Keratinocyte (primary cell): Measurements from ENCODE around the gene HCST. TPM values are rescaled to one million over a fixed set of nuclear protein-coding genes. Genes with fewer than 3 reads are reported as not detected.

Experiments
- DNase-seq: peaks from one replicate; pipeline ENCODE4 v3.0.0-alpha.2; 2011; ENCODE audit warnings: low read depth, missing footprints, low spot score
- FAIRE-seq: peaks from 2 replicates; lab custom pipeline; 2011; peaks lifted over from hg19 to GRCh38; lab: Jason Lieb, UNC
- H2AFZ ChIP-seq: 2 replicates; pipeline ENCODE4 v1.6.0; 2012; ENCODE audit warnings: low read length, control low read depth, inconsistent platforms; ENCODE audit not compliant: control insufficient read depth
- H3K27ac ChIP-seq: 2 replicates; pipeline ENCODE4 v1.5.1; 2011; ENCODE audit warnings: low read length; ENCODE audit not compliant: control insufficient read depth, insufficient read depth
- H3K27me3 ChIP-seq: 3 replicates; pipeline ENCODE4 v1.6.0; 2011; ENCODE audit warnings: low read length; ENCODE audit not compliant: control insufficient read depth, insufficient read depth; ENCODE audit errors: extremely low read depth
- H3K36me3 ChIP-seq, 2 experiments: 2 replicates in 1 of 2; 3 replicates in 1 of 2; pipeline ENCODE4 v1.5.1; 2011; ENCODE audit warnings: low read length in 2 of 2, mild to moderate bottlenecking in 1 of 2; ENCODE audit not compliant: control insufficient read depth in 2 of 2, insufficient read depth in 2 of 2; ENCODE audit errors: extremely low read depth in 1 of 2
- H3K4me1 ChIP-seq: 3 replicates; pipeline ENCODE4 v1.5.1; 2011; ENCODE audit warnings: low read length; ENCODE audit not compliant: control insufficient read depth, insufficient read depth; ENCODE audit errors: extremely low read depth
- H3K4me2 ChIP-seq: 3 replicates; pipeline ENCODE4 v1.6.0; 2011; ENCODE audit warnings: low read depth, low read length; ENCODE audit not compliant: control insufficient read depth, insufficient read depth; ENCODE audit errors: extremely low read depth
- H3K4me3 ChIP-seq, 3 experiments: fragments of 200-600 bp in 1 of 3; sonication (generic) in 1 of 3; 2 replicates in 2 of 3; 3 replicates in 1 of 3; pipeline ENCODE4 v1.5.1; 2011 to 2016; ENCODE audit warnings: low read length in 3 of 3, mild to moderate bottlenecking in 3 of 3, control low read depth in 2 of 3, inconsistent platforms in 1 of 3, low read depth in 1 of 3, mixed read lengths in 1 of 3, mixed run types in 1 of 3, moderate library complexity in 1 of 3; ENCODE audit not compliant: control insufficient read depth in 2 of 3, insufficient read depth in 2 of 3; ENCODE audit errors: extremely low read depth in 1 of 3
- H3K79me2 ChIP-seq: 2 replicates; pipeline ENCODE4 v1.6.0; 2012; ENCODE audit warnings: low read length; ENCODE audit not compliant: control insufficient read depth, insufficient read depth
- H3K9ac ChIP-seq: 3 replicates; pipeline ENCODE4 v1.6.0; 2011; ENCODE audit warnings: low read length; ENCODE audit not compliant: control insufficient read depth, insufficient read depth; ENCODE audit errors: extremely low read depth
- H3K9me1 ChIP-seq: 3 replicates; pipeline ENCODE4 v1.6.0; 2011; ENCODE audit warnings: low read length; ENCODE audit not compliant: control insufficient read depth, insufficient read depth; ENCODE audit errors: extremely low read depth
- H3K9me3 ChIP-seq: 2 replicates; pipeline ENCODE4 v1.5.1; 2012; ENCODE audit warnings: low read depth, low read length; ENCODE audit not compliant: control insufficient read depth
- H4K20me1 ChIP-seq: 3 replicates; pipeline ENCODE4 v1.6.0; 2011; ENCODE audit warnings: low read length; ENCODE audit not compliant: control insufficient read depth, insufficient read depth; ENCODE audit errors: extremely low read depth
- EZH2 ChIP-seq: IDR thresholded peaks from one replicate; pipeline ENCODE4 v1.6.1; 2012; ENCODE audit warnings: inconsistent platforms, mild to moderate bottlenecking, low read length, moderate library complexity
- dilution Hi-C: fragments of 300-500 bp; cut with MboI; formaldehyde crosslinking; loops from one replicate; pipeline ENCODE4 v1.7.0; 2020; ENCODE audit warnings: low sequenced_read_pairs; ENCODE audit not compliant: extremely low pct_ligation_motif_present
- polyA plus RNA-seq, 5 experiments: library from polyadenylated mRNA; depleted of rRNA in 3 of 5; stranded (reverse) in 3 of 5; stranded (forward) in 1 of 5; unstranded in 1 of 5; fragments of >200 nt; gene quantifications; 1 replicate in 1 of 5; 2 replicates in 3 of 5; 3 replicates in 1 of 5; pipeline versions ENCODE4 v1.2.1 to v1.2.3, GENCODE V29; 2011 to 2012; ENCODE audit warnings: missing spikeins in 2 of 5, low read depth in 1 of 5, low replicate concordance in 1 of 5
- TF ChIP-seq, protein P1 (sequence below), 3 experiments: IDR thresholded peaks in 1 of 3; conservative IDR thresholded peaks in 1 of 3; optimal IDR thresholded peaks in 1 of 3; 2 replicates in 2 of 3; 3 replicates in 1 of 3; pipeline versions ENCODE3 to v1.5.1; 2011; ENCODE audit warnings: low read length in 3 of 3, mild to moderate bottlenecking in 3 of 3, moderate library complexity in 2 of 3, control low read depth in 1 of 3, inconsistent platforms in 1 of 3; ENCODE audit not compliant: insufficient read depth in 2 of 3; ENCODE audit errors: extremely low read depth in 1 of 3

Gene HCST
- polyA plus RNA-seq, 1 donor (not counting 4 experiments of a cell fraction or from before 2014, with no cell fraction given): 0.25 TPM

DNA sequence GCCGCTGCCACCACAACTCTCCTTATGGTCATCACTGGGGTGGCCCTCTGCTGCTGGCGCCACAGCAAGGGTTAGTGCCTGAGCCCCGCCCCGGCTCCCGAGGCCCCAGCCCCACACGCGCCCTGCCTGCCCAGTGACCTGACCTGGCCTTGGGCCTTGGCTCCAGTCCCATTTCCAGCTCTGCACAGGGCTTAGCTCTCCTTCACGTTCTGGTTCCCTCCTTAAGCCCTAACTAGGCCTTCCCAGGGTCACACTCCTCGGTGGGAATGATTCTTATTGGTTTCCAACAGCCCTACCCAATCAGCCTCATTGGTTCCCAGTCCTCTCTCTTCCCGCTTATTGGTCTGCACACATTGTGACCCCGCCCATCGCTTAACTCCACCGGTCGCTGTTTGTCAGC lies 39.8 kb upstream of the HCST start:
- dilution Hi-C loops: no loop called here
- H3K4me3 ChIP-seq: no peak overlapping the region
- H3K9me1 ChIP-seq: no peaks in the 10 kb centered on the region
- no peak overlapping the region for H3K4me2 ChIP-seq
- FAIRE-seq (no peak), DNase-seq (no peak)
- no peak overlapping the region for H3K27ac ChIP-seq
- no peak overlapping the region for H3K9ac ChIP-seq
- TF ChIP-seq EZH2: no peak
- TF ChIP-seq, protein P1, sequence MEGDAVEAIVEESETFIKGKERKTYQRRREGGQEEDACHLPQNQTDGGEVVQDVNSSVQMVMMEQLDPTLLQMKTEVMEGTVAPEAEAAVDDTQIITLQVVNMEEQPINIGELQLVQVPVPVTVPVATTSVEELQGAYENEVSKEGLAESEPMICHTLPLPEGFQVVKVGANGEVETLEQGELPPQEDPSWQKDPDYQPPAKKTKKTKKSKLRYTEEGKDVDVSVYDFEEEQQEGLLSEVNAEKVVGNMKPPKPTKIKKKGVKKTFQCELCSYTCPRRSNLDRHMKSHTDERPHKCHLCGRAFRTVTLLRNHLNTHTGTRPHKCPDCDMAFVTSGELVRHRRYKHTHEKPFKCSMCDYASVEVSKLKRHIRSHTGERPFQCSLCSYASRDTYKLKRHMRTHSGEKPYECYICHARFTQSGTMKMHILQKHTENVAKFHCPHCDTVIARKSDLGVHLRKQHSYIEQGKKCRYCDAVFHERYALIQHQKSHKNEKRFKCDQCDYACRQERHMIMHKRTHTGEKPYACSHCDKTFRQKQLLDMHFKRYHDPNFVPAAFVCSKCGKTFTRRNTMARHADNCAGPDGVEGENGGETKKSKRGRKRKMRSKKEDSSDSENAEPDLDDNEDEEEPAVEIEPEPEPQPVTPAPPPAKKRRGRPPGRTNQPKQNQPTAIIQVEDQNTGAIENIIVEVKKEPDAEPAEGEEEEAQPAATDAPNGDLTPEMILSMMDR (optimal IDR thresholded peaks at IDR 0.05 in 1 of 3, IDR thresholded peaks at IDR 0.05 in 1 of 3, conservative IDR thresholded peaks at IDR 0.05 in 1 of 3; ENCODE audit: extremely low read depth in 1 of 3, insufficient read depth in 2 of 3, low read length in 3 of 3): no peak
- H4K20me1 ChIP-seq: peaks cover 3% of the 10 kb centered on the region
- H3K4me1 ChIP-seq: no peaks in the 10 kb centered on the region
- no peaks in the 10 kb centered on the region for H3K36me3 ChIP-seq
- H3K27me3 ChIP-seq: peaks cover 27% of the 10 kb centered on the region
- H3K79me2 ChIP-seq: no peaks in the 10 kb centered on the region
- H2AFZ ChIP-seq: no peak overlapping the region
- no peaks in the 10 kb centered on the region for H3K9me3 ChIP-seq

DNA sequence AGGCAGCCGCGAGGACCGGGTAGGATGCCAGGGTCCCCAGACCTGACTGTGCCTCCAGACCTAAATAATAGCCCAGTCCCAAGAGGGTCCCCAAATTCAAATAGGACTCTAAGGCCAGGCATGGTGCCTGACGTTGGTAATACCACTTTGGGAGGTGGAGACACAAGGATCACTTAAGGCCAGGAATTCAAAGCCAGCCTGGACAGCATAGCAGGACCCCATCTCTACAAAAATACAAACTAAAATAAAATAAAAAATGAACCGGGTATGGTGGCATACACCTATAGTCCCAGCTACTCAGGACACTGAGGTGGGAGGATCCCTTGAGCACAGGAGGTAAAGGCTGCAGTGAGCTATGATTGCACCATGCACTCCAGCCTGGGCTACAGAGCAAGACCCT lies 39.3 kb upstream of the HCST start:
- no peaks in the 10 kb centered on the region for H3K79me2 ChIP-seq
- no peak overlapping the region for H3K27ac ChIP-seq
- DNase-seq (no peak), FAIRE-seq (no peak)
- H3K27me3 ChIP-seq: peaks cover 32% of the 10 kb centered on the region
- H3K4me1 ChIP-seq: no peaks in the 10 kb centered on the region
- no peak overlapping the region for H3K9ac ChIP-seq
- no peaks in the 10 kb centered on the region for H3K36me3 ChIP-seq
- no peak overlapping the region for H2AFZ ChIP-seq
- no peak overlapping the region for H3K4me3 ChIP-seq
- H3K4me2 ChIP-seq: no peak overlapping the region
- H4K20me1 ChIP-seq: peaks cover 3% of the 10 kb centered on the region
- H3K9me3 ChIP-seq: no peaks in the 10 kb centered on the region
- H3K9me1 ChIP-seq: no peaks in the 10 kb centered on the region
- TF ChIP-seq, protein P1 (optimal IDR thresholded peaks at IDR 0.05 in 1 of 3, IDR thresholded peaks at IDR 0.05 in 1 of 3, conservative IDR thresholded peaks at IDR 0.05 in 1 of 3; ENCODE audit: extremely low read depth in 1 of 3, insufficient read depth in 2 of 3, low read length in 3 of 3): no peak
- no peak for TF ChIP-seq EZH2
- dilution Hi-C loops: no loop called here
